ENCODE results near the gene LEO1.

The LEO1 gene

GRCh38 chr15:51931016-51931415 is 40.6 kb downstream of the LEO1 start:
- no peak for DNase-seq (ENCODE audit: low spot score)

- no peak for DNase-seq (ENCODE audit: low spot score)
Observed at GRCh38 chr15:51926809-51927208, 44.8 kb downstream of the LEO1 start.

GRCh38 chr15:51924156-51925068 is 47.2 kb downstream of the LEO1 start:
- no peak for DNase-seq (ENCODE audit: low spot score)

DNA sequence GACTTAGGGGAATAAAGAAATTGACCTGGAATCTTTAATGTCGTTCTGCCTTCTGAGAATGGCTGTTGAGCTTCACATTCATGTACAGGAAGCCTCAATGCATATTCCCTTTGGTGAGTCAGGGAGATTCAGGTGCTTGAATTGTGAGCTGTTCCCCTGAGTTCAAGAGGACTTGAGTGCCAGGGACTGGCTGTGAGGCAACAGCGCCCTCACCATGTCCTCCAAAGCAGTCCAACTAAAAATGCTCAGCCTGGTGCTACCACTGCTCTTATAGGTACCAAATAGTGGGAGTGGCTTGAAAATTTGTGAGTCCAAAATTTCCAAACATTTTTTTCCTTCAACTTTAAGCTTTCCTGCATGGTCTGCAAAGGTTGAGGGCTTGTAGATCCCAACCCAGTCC is 54.1 kb downstream of the LEO1 start:
- DNase-seq (ENCODE audit: low spot score), result no peak

- no peak for DNase-seq (ENCODE audit: low spot score)
Observed at GRCh38 chr15:51912528-51912927, 59.0 kb downstream of the LEO1 start.

GRCh38 chr15:51909584-51909983 is 62.0 kb downstream of the LEO1 start:
- DNase-seq (ENCODE audit: low spot score), result no peak

GRCh38 chr15:51908316-51908715 is 63.3 kb downstream of the LEO1 start:
- no peak for DNase-seq (ENCODE audit: low spot score)

DNA sequence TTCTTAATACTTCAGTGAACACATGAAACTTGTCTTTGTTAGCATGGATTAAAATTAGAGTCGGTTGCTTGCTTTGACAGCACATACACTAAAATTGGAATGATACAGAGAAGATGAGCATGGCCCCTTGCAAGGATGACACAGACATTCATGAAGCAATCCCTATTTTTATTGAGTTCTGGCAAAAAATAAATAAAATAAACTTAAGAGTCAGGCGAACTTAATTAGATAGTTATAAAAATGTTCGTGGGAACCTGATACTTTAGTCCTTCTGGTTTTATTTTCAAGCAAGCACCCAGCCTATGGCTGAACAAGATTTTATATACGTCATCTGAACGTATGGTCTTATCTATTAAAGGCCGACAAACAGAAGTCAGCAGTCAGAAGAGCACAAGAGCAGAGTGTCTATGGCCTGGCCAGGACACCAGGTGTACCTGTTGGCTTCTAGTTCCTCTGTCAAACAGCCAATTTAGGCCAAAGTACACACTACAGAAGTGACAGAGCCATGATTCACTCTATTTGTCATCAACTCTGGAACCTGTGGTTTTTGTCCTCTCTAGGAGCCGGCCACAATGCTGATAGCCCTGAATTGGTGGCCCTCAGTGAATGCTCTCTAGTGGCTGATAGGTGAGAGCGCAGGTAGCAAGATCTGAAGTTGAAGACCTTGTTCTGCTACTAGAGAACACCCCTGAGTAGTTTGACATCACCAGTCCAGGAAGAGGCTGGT is 64.3 kb downstream of the LEO1 start:
- DNase-seq (ENCODE audit: low spot score), result no peak

DNA sequence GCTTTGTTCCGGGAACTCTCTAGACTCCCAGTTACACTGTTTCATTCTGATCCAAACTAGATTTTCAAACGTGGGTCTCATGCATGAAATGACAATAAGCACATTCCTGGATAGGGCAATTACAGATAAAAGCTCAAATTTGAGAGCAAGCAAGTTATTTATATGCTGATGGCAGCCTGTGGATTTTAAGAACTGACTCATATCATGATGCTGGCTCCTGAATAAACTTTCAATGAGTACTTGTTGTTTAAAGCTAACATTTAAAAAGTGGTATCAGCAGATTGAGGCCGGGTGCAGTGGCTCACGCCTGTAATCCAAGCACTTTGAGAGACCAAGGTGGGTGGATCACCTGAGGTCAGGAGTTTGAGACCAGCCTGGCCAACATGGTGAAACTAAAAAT is 66.6 kb downstream of the LEO1 start:
- no peak for DNase-seq (ENCODE audit: low spot score)

DNA sequence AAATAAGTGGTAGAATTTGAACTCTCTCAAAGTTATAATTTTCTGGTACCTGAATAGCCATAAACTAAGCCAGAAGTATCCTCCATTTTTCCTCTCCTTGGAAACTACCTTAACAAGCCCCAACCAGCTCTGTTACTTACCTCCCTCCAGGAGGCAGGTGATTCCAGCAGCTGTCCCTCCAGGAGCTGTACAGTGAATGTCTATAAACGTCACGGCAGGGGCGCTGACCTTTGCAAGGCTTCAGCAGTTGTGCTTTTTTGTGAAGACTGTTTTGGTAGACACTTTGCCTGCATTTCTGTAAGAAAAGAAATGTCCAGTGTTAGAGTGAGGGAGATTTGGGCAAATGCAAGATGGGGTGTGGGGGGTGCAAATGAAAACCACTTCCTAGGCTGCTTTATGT is 67.2 kb downstream of the LEO1 start:
- DNase-seq (ENCODE audit: low spot score), result no peak

GRCh38 chr15:51889486-51889885 is 82.1 kb downstream of the LEO1 start:
- DNase-seq (ENCODE audit: low spot score), result no peak

DNA sequence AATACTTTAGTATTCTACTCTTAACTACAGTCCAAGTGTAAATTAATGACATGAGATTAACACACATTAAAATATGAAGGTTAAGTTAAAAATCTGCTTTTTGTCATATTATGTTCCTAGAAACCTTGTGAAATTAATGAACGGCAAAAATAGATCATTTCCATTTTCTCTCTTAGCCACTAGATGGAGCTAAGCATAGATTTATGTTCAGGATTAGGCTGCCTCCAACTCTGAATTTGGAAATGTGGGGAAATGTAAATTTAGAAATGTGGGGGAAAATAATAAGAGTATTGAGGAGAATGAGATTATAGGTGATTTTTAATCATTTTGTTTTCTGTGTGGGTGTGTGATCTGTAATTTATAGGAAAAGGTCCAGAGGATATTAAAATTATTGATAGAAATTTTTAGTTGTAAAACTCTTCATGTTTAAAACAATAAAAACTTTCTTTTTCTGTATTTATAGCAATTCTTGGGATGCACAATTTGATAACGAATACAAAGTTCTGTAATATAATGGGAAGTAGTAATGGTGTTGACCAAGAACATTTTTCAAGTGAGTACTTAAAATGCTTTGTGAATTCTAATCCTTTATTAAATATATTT is 82.9 kb downstream of the LEO1 start:
- DNase-seq (ENCODE audit: low spot score), result peak; percentile 32
